ENCODE results near the gene FCRLA. TPM values are rescaled to one million over a fixed set of nuclear protein-coding genes. Genes with fewer than 3 reads are reported as not detected.

The FCRLA gene
- total RNA-seq, 1 experiment from 2014 or later, result 0.25 TPM

DNA sequence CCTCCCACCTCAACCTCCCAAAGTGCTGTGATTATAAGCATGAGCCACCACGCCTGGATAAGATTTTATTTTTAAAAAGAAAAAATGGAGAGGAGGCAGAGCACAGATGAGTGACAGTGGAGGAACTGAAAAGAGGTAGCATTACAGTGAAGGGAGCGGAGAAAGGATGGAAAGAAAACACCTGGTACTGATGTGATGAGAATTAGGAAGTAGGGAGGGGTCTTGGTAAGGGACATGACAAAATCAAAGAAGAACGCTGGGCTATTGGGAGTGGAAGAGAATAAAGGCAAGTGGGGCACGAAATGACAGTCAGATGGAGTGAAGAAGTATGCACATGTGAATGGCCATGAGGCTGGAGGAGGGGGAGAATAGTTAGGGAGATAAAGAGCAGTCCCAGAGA is 2.3 kb downstream of the FCRLA start:
- no TSS peak for BruUV-seq (replicated peaks)
- H4K20me1 ChIP-seq (ENCODE audit: insufficient read depth), result no peaks in the 10 kb centered on the region
- H3K9me2 ChIP-seq (ENCODE audit: insufficient read depth), result no peaks in the 10 kb centered on the region
- ATAC-seq, result no peak
- H3K4me2 ChIP-seq (ENCODE audit: low read length), result no peak overlapping the region
- POLR2A ChIA-PET, result no interaction called here
- TF ChIP-seq ZFX (IDR thresholded peaks at IDR 0.05) (no peak), ZNF274 (IDR thresholded peaks at IDR 0.05; ENCODE audit: low read depth, low read length) (no peak), CBX3 (IDR thresholded peaks at IDR 0.05; ENCODE audit: low read depth) (no peak), SRF (IDR thresholded peaks at IDR 0.05; ENCODE audit: low read depth) (no peak)
- TF ChIP-seq, protein P1, sequence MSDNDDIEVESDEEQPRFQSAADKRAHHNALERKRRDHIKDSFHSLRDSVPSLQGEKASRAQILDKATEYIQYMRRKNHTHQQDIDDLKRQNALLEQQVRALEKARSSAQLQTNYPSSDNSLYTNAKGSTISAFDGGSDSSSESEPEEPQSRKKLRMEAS (IDR thresholded peaks at IDR 0.05), result no peak
- H3K4me1 ChIP-seq (ENCODE audit: control insufficient read depth in 1 of 2, insufficient read depth in 2 of 2, low read length in 2 of 2), result peaks cover 0 to 11% of the 10 kb centered on the region in 2 experiments; a peak in 2 of 4 replicates
- RAD21 ChIA-PET (ENCODE audit: low non-redundant PET in 1 of 2, low total read pairs in 2 of 2, uncharacterized antibody in 2 of 2, unreplicated experiment in 2 of 2), result no interaction called here
- H3K9ac ChIP-seq (ENCODE audit: low read length), result no peak overlapping the region
- no peaks in the 10 kb centered on the region for H3K36me3 ChIP-seq (ENCODE audit: control insufficient read depth in 1 of 2, insufficient read depth in 2 of 2, low read length in 2 of 2)
- no peaks in the 10 kb centered on the region for H3K9me3 ChIP-seq (ENCODE audit: control insufficient read depth in 1 of 2, insufficient read depth in 1 of 2, low read depth in 1 of 2, low read length in 2 of 2)
- no peak overlapping the region for H3K27ac ChIP-seq (ENCODE audit: low read depth, low read length)
- no peak overlapping the region for H2AFZ ChIP-seq (ENCODE audit: low read depth, low read length, poor library complexity, severe bottlenecking)
- no peak overlapping the region for H3K4me3 ChIP-seq (replicated peaks in 1 of 2; ENCODE audit: low read depth in 1 of 2, low read length in 2 of 2)
- CTCF ChIA-PET, result no interaction called here
- H3K79me2 ChIP-seq (ENCODE audit: insufficient read depth, low read length), result no peaks in the 10 kb centered on the region
- intact Hi-C loops (cut with micrococcal nuclease), result no loop called here
- DNase-seq (ENCODE audit: low read depth, low spot score), result no peak
- H3K27me3 ChIP-seq (ENCODE audit: insufficient read depth, low read length), result no peaks in the 10 kb centered on the region

DNA sequence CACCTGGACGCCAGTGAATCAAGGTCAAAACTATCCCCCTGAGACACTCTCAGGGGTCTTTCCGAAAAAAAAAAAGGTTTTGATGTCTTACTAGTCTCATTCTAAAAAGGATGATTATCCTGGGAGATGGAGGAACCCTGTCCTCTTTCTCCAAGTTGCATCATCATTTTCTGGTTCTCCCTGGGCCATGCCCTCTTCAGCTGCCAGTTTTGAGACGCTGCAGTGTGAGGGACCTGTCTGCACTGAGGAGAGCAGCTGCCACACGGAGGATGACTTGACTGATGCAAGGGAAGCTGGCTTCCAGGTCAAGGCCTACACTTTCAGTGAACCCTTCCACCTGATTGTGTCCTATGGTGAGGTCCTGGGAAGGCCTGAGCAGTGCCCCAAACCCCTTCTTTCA is 3.5 kb downstream of the FCRLA start:
- H3K27ac ChIP-seq (ENCODE audit: low read depth, low read length), result no peak overlapping the region
- CTCF ChIA-PET, result no interaction called here
- no peak overlapping the region for H3K4me3 ChIP-seq (replicated peaks in 1 of 2; ENCODE audit: low read depth in 1 of 2, low read length in 2 of 2)
- no TSS peak for BruUV-seq (replicated peaks)
- no peaks in the 10 kb centered on the region for H3K36me3 ChIP-seq (ENCODE audit: control insufficient read depth in 1 of 2, insufficient read depth in 2 of 2, low read length in 2 of 2)
- no peaks in the 10 kb centered on the region for H3K27me3 ChIP-seq (ENCODE audit: insufficient read depth, low read length)
- H3K4me2 ChIP-seq (ENCODE audit: low read length), result no peak overlapping the region
- ATAC-seq (no peak), DNase-seq (ENCODE audit: low read depth, low spot score) (no peak)
- peaks cover 0 to 11% of the 10 kb centered on the region in 2 experiments; a peak in 2 of 4 replicates for H3K4me1 ChIP-seq (ENCODE audit: control insufficient read depth in 1 of 2, insufficient read depth in 2 of 2, low read length in 2 of 2)
- POLR2A ChIA-PET, result no interaction called here
- intact Hi-C loops (cut with micrococcal nuclease), result no loop called here
- no peak for TF ChIP-seq EZH2 (IDR thresholded peaks at IDR 0.05)
- peak; percentile 30; the same call in 1 of the 2 replicates for TF ChIP-seq CEBPB (IDR thresholded peaks at IDR 0.05; ENCODE audit: low read depth)
- TF ChIP-seq, protein P2, sequence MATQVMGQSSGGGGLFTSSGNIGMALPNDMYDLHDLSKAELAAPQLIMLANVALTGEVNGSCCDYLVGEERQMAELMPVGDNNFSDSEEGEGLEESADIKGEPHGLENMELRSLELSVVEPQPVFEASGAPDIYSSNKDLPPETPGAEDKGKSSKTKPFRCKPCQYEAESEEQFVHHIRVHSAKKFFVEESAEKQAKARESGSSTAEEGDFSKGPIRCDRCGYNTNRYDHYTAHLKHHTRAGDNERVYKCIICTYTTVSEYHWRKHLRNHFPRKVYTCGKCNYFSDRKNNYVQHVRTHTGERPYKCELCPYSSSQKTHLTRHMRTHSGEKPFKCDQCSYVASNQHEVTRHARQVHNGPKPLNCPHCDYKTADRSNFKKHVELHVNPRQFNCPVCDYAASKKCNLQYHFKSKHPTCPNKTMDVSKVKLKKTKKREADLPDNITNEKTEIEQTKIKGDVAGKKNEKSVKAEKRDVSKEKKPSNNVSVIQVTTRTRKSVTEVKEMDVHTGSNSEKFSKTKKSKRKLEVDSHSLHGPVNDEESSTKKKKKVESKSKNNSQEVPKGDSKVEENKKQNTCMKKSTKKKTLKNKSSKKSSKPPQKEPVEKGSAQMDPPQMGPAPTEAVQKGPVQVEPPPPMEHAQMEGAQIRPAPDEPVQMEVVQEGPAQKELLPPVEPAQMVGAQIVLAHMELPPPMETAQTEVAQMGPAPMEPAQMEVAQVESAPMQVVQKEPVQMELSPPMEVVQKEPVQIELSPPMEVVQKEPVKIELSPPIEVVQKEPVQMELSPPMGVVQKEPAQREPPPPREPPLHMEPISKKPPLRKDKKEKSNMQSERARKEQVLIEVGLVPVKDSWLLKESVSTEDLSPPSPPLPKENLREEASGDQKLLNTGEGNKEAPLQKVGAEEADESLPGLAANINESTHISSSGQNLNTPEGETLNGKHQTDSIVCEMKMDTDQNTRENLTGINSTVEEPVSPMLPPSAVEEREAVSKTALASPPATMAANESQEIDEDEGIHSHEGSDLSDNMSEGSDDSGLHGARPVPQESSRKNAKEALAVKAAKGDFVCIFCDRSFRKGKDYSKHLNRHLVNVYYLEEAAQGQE (IDR thresholded peaks at IDR 0.05; ENCODE audit: low read depth), result no peak
- TF ChIP-seq, protein P1 (IDR thresholded peaks at IDR 0.05), result no peak
- no peak for TF ChIP-seq EGR1 (IDR thresholded peaks at IDR 0.05; ENCODE audit: low read depth)
- H4K20me1 ChIP-seq (ENCODE audit: insufficient read depth), result no peaks in the 10 kb centered on the region
- no peaks in the 10 kb centered on the region for H3K79me2 ChIP-seq (ENCODE audit: insufficient read depth, low read length)
- no peaks in the 10 kb centered on the region for H3K9me3 ChIP-seq (ENCODE audit: control insufficient read depth in 1 of 2, insufficient read depth in 1 of 2, low read depth in 1 of 2, low read length in 2 of 2)
- no peak overlapping the region for H3K9ac ChIP-seq (ENCODE audit: low read length)
- H3K9me2 ChIP-seq (ENCODE audit: insufficient read depth), result no peaks in the 10 kb centered on the region
- RAD21 ChIA-PET (ENCODE audit: low non-redundant PET in 1 of 2, low total read pairs in 2 of 2, uncharacterized antibody in 2 of 2, unreplicated experiment in 2 of 2), result no interaction called here
- no peak overlapping the region for H2AFZ ChIP-seq (ENCODE audit: low read depth, low read length, poor library complexity, severe bottlenecking)
